DOHH2 (cell line): Measurements from ENCODE around the gene SLC16A7.

Source experiments
- H3F3A ChIP-seq: fragments of 200-600 bp; sonication (generic), shearing (Covaris generic); 2 replicates; pipeline ENCODE4 v1.6.0; 2016; ENCODE audit warnings: antibody characterized with exemption, mild to moderate bottlenecking; ENCODE audit not compliant: control insufficient read depth, insufficient read depth
- H3K27ac ChIP-seq: fragments of 200-600 bp; sonication (generic); 2 replicates; pipeline ENCODE4 v1.5.1; 2014; ENCODE audit warnings: low read depth, mild to moderate bottlenecking, low read length, moderate library complexity
- H3K27me3 ChIP-seq: fragments of 200-600 bp; sonication (generic); 2 replicates; pipeline ENCODE4 v1.6.1; 2014; ENCODE audit warnings: mild to moderate bottlenecking, low read length, mixed read lengths; ENCODE audit not compliant: control insufficient read depth
- H3K36me3 ChIP-seq: fragments of 200-600 bp; sonication (generic); 2 replicates; pipeline ENCODE4 v1.6.1; 2014; ENCODE audit warnings: mild to moderate bottlenecking, low read length, moderate library complexity, mixed read lengths; ENCODE audit not compliant: control insufficient read depth
- H3K4me1 ChIP-seq: fragments of 200-600 bp; sonication (generic); 2 replicates; pipeline ENCODE4 v1.6.1; 2014; ENCODE audit warnings: mild to moderate bottlenecking, low read length, mixed read lengths; ENCODE audit not compliant: control insufficient read depth
- H3K4me2 ChIP-seq: fragments of 200-600 bp; sonication (generic); 2 replicates; pipeline ENCODE4 v1.6.0; 2014; ENCODE audit warnings: mild to moderate bottlenecking, low read length, moderate library complexity
- H3K4me3 ChIP-seq: fragments of 200-600 bp; sonication (generic); 2 replicates; pipeline ENCODE4 v1.5.1; 2014; ENCODE audit warnings: mild to moderate bottlenecking, low read length, mixed read lengths
- H3K79me2 ChIP-seq: fragments of 200-600 bp; sonication (generic); 2 replicates; pipeline ENCODE4 v1.6.1; 2014; ENCODE audit warnings: mild to moderate bottlenecking, low read length, mixed read lengths; ENCODE audit not compliant: control insufficient read depth
- H3K9me2 ChIP-seq: fragments of 200-600 bp; sonication (generic); replicated peaks from 2 replicates; pipeline ENCODE4 v1.6.1; 2014; ENCODE audit warnings: mild to moderate bottlenecking, low read length, mixed read lengths; ENCODE audit not compliant: control insufficient read depth
- H3K9me3 ChIP-seq: fragments of 200-600 bp; sonication (generic); 2 replicates; pipeline ENCODE4 v1.6.1; 2014; ENCODE audit warnings: antibody characterized with exemption, low read length, mixed read lengths; ENCODE audit not compliant: control insufficient read depth, insufficient read depth
- H4K20me1 ChIP-seq: fragments of 200-600 bp; sonication (generic); 2 replicates; pipeline ENCODE4 v1.6.0; 2014; ENCODE audit warnings: low read depth, mild to moderate bottlenecking, antibody characterized with exemption, low read length, moderate library complexity; ENCODE audit not compliant: control insufficient read depth, insufficient read depth
- EZH2phosphoT487 ChIP-seq: fragments of 200-600 bp; sonication (generic); IDR thresholded peaks from 2 replicates; pipeline ENCODE4 v1.6.1; 2017; ENCODE audit warnings: borderline replicate concordance, mild to moderate bottlenecking, antibody characterized with exemption, low read length, moderate library complexity, mixed read lengths
- TF ChIP-seq, protein P1 (sequence below): fragments of 200-600 bp; sonication (generic); IDR thresholded peaks from one replicate; pipeline ENCODE4 v1.5.1; 2014; ENCODE audit warnings: antibody characterized with exemption, mild to moderate bottlenecking, low read depth, low read length; ENCODE audit not compliant: poor library complexity, severe bottlenecking

Gene SLC16A7

DNA sequence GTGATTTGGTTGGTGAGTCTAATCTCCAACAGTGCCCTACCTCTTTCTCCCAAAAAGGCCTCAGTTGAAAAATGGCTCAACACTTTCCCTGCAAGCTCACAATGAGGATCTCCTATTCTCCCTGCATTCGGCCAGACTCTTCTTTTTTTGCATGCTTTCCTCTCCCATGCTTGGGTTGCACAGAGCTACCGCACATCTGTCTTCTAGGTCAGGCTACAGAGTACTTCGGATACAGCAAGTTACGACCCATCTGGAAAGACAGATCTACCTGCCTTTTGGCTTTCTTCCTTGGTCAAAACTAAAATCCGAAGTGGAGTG, 305 bp upstream of the SLC16A7 start:
- Histone ChIP-seq H3K79me2 (peaks cover 36% of the 10 kb centered on the region), H4K20me1 (no peaks in the 10 kb centered on the region), H3K9me2 (no peaks in the 10 kb centered on the region), H3K27ac (peak overlapping the region; percentile 96), H3K4me1 (peaks cover 36% of the 10 kb centered on the region), H3K9me3 (no peaks in the 10 kb centered on the region), H3K4me3 (peak overlapping the region; percentile 89), H3K27me3 (no peaks in the 10 kb centered on the region), H3F3A (peaks cover 10% of the 10 kb centered on the region; the same call in 1 of the 2 replicates), H3K36me3 (peaks cover 39% of the 10 kb centered on the region), H3K4me2 (peak overlapping the region; percentile 89)
- TF ChIP-seq, protein P1, sequence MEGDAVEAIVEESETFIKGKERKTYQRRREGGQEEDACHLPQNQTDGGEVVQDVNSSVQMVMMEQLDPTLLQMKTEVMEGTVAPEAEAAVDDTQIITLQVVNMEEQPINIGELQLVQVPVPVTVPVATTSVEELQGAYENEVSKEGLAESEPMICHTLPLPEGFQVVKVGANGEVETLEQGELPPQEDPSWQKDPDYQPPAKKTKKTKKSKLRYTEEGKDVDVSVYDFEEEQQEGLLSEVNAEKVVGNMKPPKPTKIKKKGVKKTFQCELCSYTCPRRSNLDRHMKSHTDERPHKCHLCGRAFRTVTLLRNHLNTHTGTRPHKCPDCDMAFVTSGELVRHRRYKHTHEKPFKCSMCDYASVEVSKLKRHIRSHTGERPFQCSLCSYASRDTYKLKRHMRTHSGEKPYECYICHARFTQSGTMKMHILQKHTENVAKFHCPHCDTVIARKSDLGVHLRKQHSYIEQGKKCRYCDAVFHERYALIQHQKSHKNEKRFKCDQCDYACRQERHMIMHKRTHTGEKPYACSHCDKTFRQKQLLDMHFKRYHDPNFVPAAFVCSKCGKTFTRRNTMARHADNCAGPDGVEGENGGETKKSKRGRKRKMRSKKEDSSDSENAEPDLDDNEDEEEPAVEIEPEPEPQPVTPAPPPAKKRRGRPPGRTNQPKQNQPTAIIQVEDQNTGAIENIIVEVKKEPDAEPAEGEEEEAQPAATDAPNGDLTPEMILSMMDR, result no peak
- no peak for TF ChIP-seq EZH2phosphoT487

DNA sequence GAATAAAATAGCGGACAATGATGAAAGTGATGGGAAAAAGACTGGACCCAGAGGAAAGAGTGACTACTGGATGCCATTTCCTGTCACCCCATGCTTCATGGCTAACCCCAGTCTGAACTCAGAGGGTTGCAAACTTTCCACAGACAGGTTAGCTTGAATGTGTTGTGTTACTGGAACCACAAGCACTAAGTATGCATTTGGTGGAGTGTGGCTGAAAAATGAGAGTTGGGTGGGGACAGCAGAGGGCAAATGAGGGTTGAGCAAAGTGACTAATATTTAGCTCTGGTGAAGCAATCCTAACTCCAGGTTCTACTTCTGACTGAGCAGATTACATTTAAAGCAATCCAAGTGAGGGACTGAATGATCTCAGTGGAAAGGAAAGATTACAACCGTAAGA, 1.6 kb downstream of the SLC16A7 start:
- H3K27me3 ChIP-seq, result no peaks in the 10 kb centered on the region
- peak overlapping the region; percentile 93 for H3K4me2 ChIP-seq
- peak overlapping the region; percentile 96 for H3K27ac ChIP-seq
- H4K20me1 ChIP-seq, result no peaks in the 10 kb centered on the region
- peaks cover 10% of the 10 kb centered on the region; the same call in 1 of the 2 replicates for H3F3A ChIP-seq
- H3K4me3 ChIP-seq, result peak overlapping the region; percentile 89
- no peaks in the 10 kb centered on the region for H3K9me2 ChIP-seq
- peaks cover 54% of the 10 kb centered on the region for H3K36me3 ChIP-seq
- H3K79me2 ChIP-seq, result peaks cover 53% of the 10 kb centered on the region
- no peaks in the 10 kb centered on the region for H3K9me3 ChIP-seq
- H3K4me1 ChIP-seq, result peaks cover 36% of the 10 kb centered on the region
- TF ChIP-seq, protein P1, result no peak
- TF ChIP-seq EZH2phosphoT487, result no peak

DNA sequence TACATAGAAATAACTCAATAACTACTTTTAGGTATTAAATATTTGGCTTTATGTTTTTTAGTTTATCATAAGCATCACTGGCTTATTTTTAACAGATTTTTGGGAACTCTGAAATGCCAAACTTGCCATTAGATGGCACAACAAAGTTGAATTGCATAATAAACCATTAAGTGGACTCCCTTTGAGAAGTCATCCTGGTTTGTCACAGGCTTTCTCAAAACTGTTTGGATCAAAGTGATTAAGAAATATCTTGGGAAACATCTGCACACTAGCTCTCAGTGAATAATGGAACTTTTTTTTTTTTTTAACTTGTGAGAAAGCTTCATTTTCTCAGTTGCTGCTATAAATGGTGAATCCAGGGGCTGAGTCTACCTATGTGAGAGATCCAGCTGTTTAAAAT, 4.3 kb downstream of the SLC16A7 start:
- H3K9me2 ChIP-seq, result no peaks in the 10 kb centered on the region
- H3K79me2 ChIP-seq, result peaks cover 75% of the 10 kb centered on the region
- TF ChIP-seq EZH2phosphoT487, result no peak
- TF ChIP-seq, protein P1, result no peak
- peaks cover 4% of the 10 kb centered on the region; the same call in 1 of the 2 replicates for H3F3A ChIP-seq
- no peaks in the 10 kb centered on the region for H3K9me3 ChIP-seq
- H3K27me3 ChIP-seq, result no peaks in the 10 kb centered on the region
- H3K27ac ChIP-seq, result no peak overlapping the region
- no peaks in the 10 kb centered on the region for H4K20me1 ChIP-seq
- peaks cover 62% of the 10 kb centered on the region for H3K36me3 ChIP-seq
- H3K4me3 ChIP-seq, result no peak overlapping the region
- peaks cover 27% of the 10 kb centered on the region for H3K4me1 ChIP-seq
- no peak overlapping the region for H3K4me2 ChIP-seq
